GM12878 (cell line): ENCODE measurements around the gene UBASH3B.

Experiments used
- MEF2A ChIP-seq: IDR thresholded peaks from 2 replicates; pipeline ENCODE4 v1.6.1; 2011; ENCODE audit warnings: low read depth, mild to moderate bottlenecking, low read length, moderate library complexity; ENCODE audit not compliant: insufficient read depth
- POLR2A ChIP-seq: IDR thresholded peaks from 2 replicates; pipeline ENCODE4 v1.6.1; 2011; ENCODE audit warnings: low read depth, mild to moderate bottlenecking, low read length
- RAD21 ChIP-seq: IDR thresholded peaks from 2 replicates; pipeline ENCODE4 v1.6.1; 2011; ENCODE audit warnings: mild to moderate bottlenecking, low read depth, low read length, moderate library complexity; ENCODE audit not compliant: insufficient read depth
- ZNF217 ChIP-seq: fragments of 450-650 bp; IDR thresholded peaks from 2 replicates; pipeline ENCODE4 v1.6.1; 2017; ENCODE audit warnings: antibody characterized with exemption, mild to moderate bottlenecking
- TF ChIP-seq, protein P1 (sequence below): IDR thresholded peaks from 2 replicates; pipeline ENCODE4 v1.6.1; 2012; ENCODE audit warnings: mild to moderate bottlenecking, low read depth, low read length
- TF ChIP-seq, protein P2 (sequence below), 3 experiments: IDR thresholded peaks in 2 of 3; conservative IDR thresholded peaks in 1 of 3; 2 replicates each; pipeline ENCODE4 v1.5.1; 2011; ENCODE audit warnings: low read depth in 3 of 3, low read length in 3 of 3, mild to moderate bottlenecking in 3 of 3, control low read depth in 2 of 3, moderate library complexity in 2 of 3, inconsistent platforms in 1 of 3, mixed read lengths in 1 of 3; ENCODE audit not compliant: control insufficient read depth in 2 of 3, insufficient read depth in 1 of 3; ENCODE audit errors: extremely low read depth in 1 of 3
- TF ChIP-seq, protein P3 (sequence below): fragments of 450-650 bp; IDR thresholded peaks from 2 replicates; pipeline ENCODE4 v1.6.1; 2017; ENCODE audit warnings: mild to moderate bottlenecking
- TF ChIP-seq, protein P4 (sequence below): fragments of 450-650 bp; IDR thresholded peaks from 2 replicates; pipeline ENCODE4 v1.6.1; 2017; ENCODE audit warnings: mild to moderate bottlenecking, moderate library complexity
- TF ChIP-seq, protein P5 (sequence below): IDR thresholded peaks from 2 replicates; pipeline ENCODE4 v1.6.1; 2012; ENCODE audit warnings: low read depth, low read length, improper control_type of control experiment
- TF ChIP-seq, protein P6 (sequence below): fragments of 450-650 bp; conservative IDR thresholded peaks from 2 replicates; pipeline ENCODE4 v1.6.1; 2017; ENCODE audit warnings: mild to moderate bottlenecking, moderate library complexity

DNA sequence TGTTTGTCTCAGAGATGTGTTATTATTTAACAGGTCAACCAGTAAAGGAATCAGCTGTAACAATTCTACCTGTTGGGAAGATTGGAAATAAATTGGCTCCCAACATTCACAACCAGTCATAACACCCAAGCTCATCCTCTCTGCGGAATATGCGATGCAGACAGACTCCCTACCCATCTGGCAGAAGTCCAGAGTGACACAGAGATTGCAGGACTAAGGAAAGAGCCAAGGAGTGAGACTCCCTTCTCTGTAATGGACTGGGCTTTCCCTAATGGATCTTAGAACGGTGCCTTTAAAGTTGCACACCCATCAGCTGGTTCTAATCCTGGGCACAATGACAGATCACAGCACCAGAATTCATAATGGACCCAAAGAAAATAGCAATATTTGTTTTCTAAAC lies 27.8 kb upstream of the UBASH3B start:
- TF ChIP-seq, protein P1, sequence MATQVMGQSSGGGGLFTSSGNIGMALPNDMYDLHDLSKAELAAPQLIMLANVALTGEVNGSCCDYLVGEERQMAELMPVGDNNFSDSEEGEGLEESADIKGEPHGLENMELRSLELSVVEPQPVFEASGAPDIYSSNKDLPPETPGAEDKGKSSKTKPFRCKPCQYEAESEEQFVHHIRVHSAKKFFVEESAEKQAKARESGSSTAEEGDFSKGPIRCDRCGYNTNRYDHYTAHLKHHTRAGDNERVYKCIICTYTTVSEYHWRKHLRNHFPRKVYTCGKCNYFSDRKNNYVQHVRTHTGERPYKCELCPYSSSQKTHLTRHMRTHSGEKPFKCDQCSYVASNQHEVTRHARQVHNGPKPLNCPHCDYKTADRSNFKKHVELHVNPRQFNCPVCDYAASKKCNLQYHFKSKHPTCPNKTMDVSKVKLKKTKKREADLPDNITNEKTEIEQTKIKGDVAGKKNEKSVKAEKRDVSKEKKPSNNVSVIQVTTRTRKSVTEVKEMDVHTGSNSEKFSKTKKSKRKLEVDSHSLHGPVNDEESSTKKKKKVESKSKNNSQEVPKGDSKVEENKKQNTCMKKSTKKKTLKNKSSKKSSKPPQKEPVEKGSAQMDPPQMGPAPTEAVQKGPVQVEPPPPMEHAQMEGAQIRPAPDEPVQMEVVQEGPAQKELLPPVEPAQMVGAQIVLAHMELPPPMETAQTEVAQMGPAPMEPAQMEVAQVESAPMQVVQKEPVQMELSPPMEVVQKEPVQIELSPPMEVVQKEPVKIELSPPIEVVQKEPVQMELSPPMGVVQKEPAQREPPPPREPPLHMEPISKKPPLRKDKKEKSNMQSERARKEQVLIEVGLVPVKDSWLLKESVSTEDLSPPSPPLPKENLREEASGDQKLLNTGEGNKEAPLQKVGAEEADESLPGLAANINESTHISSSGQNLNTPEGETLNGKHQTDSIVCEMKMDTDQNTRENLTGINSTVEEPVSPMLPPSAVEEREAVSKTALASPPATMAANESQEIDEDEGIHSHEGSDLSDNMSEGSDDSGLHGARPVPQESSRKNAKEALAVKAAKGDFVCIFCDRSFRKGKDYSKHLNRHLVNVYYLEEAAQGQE, result no peak
- TF ChIP-seq, protein P2, sequence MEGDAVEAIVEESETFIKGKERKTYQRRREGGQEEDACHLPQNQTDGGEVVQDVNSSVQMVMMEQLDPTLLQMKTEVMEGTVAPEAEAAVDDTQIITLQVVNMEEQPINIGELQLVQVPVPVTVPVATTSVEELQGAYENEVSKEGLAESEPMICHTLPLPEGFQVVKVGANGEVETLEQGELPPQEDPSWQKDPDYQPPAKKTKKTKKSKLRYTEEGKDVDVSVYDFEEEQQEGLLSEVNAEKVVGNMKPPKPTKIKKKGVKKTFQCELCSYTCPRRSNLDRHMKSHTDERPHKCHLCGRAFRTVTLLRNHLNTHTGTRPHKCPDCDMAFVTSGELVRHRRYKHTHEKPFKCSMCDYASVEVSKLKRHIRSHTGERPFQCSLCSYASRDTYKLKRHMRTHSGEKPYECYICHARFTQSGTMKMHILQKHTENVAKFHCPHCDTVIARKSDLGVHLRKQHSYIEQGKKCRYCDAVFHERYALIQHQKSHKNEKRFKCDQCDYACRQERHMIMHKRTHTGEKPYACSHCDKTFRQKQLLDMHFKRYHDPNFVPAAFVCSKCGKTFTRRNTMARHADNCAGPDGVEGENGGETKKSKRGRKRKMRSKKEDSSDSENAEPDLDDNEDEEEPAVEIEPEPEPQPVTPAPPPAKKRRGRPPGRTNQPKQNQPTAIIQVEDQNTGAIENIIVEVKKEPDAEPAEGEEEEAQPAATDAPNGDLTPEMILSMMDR (IDR thresholded peaks at IDR 0.05 in 2 of 3, conservative IDR thresholded peaks at IDR 0.05 in 1 of 3; ENCODE audit: control insufficient read depth in 2 of 3, extremely low read depth in 1 of 3, insufficient read depth in 1 of 3, low read depth in 3 of 3, low read length in 3 of 3), result no peak
- TF ChIP-seq, protein P3, sequence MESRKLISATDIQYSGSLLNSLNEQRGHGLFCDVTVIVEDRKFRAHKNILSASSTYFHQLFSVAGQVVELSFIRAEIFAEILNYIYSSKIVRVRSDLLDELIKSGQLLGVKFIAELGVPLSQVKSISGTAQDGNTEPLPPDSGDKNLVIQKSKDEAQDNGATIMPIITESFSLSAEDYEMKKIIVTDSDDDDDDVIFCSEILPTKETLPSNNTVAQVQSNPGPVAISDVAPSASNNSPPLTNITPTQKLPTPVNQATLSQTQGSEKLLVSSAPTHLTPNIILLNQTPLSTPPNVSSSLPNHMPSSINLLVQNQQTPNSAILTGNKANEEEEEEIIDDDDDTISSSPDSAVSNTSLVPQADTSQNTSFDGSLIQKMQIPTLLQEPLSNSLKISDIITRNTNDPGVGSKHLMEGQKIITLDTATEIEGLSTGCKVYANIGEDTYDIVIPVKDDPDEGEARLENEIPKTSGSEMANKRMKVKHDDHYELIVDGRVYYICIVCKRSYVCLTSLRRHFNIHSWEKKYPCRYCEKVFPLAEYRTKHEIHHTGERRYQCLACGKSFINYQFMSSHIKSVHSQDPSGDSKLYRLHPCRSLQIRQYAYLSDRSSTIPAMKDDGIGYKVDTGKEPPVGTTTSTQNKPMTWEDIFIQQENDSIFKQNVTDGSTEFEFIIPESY, result no peak
- TF ChIP-seq RAD21, result no peak
- no peak for TF ChIP-seq MEF2A
- no peak for TF ChIP-seq ZNF217
- TF ChIP-seq, protein P4, sequence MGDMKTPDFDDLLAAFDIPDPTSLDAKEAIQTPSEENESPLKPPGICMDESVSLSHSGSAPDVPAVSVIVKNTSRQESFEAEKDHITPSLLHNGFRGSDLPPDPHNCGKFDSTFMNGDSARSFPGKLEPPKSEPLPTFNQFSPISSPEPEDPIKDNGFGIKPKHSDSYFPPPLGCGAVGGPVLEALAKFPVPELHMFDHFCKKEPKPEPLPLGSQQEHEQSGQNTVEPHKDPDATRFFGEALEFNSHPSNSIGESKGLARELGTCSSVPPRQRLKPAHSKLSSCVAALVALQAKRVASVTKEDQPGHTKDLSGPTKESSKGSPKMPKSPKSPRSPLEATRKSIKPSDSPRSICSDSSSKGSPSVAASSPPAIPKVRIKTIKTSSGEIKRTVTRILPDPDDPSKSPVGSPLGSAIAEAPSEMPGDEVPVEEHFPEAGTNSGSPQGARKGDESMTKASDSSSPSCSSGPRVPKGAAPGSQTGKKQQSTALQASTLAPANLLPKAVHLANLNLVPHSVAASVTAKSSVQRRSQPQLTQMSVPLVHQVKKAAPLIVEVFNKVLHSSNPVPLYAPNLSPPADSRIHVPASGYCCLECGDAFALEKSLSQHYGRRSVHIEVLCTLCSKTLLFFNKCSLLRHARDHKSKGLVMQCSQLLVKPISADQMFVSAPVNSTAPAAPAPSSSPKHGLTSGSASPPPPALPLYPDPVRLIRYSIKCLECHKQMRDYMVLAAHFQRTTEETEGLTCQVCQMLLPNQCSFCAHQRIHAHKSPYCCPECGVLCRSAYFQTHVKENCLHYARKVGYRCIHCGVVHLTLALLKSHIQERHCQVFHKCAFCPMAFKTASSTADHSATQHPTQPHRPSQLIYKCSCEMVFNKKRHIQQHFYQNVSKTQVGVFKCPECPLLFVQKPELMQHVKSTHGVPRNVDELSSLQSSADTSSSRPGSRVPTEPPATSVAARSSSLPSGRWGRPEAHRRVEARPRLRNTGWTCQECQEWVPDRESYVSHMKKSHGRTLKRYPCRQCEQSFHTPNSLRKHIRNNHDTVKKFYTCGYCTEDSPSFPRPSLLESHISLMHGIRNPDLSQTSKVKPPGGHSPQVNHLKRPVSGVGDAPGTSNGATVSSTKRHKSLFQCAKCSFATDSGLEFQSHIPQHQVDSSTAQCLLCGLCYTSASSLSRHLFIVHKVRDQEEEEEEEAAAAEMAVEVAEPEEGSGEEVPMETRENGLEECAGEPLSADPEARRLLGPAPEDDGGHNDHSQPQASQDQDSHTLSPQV, result no peak
- TF ChIP-seq, protein P5, sequence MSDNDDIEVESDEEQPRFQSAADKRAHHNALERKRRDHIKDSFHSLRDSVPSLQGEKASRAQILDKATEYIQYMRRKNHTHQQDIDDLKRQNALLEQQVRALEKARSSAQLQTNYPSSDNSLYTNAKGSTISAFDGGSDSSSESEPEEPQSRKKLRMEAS, result no peak
- TF ChIP-seq, protein P6, sequence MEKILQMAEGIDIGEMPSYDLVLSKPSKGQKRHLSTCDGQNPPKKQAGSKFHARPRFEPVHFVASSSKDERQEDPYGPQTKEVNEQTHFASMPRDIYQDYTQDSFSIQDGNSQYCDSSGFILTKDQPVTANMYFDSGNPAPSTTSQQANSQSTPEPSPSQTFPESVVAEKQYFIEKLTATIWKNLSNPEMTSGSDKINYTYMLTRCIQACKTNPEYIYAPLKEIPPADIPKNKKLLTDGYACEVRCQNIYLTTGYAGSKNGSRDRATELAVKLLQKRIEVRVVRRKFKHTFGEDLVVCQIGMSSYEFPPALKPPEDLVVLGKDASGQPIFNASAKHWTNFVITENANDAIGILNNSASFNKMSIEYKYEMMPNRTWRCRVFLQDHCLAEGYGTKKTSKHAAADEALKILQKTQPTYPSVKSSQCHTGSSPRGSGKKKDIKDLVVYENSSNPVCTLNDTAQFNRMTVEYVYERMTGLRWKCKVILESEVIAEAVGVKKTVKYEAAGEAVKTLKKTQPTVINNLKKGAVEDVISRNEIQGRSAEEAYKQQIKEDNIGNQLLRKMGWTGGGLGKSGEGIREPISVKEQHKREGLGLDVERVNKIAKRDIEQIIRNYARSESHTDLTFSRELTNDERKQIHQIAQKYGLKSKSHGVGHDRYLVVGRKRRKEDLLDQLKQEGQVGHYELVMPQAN, result no peak
- TF ChIP-seq POLR2A, result no peak
